Colonic mucosa (tissue), 4 donors: ENCODE measurements around the gene LMF2. TPM values are rescaled to one million over a fixed set of nuclear protein-coding genes. Genes with fewer than 3 reads are reported as not detected.

Experiments
- DNase-seq: peaks from one replicate; pipeline ENCODE4 v3.0.0-alpha.2; 2020
- H3K27ac ChIP-seq: fragments of 200-600 bp; one replicate; pipeline ENCODE4 v1.8.0; 2021
- H3K27me3 ChIP-seq: fragments of 200-600 bp; one replicate; pipeline ENCODE4 v1.8.0; 2021
- H3K36me3 ChIP-seq: fragments of 200-600 bp; one replicate; pipeline ENCODE4 v1.8.0; 2021
- H3K4me1 ChIP-seq: fragments of 200-600 bp; one replicate; pipeline ENCODE4 v1.8.0; 2021; ENCODE audit warnings: mild to moderate bottlenecking
- H3K4me3 ChIP-seq: fragments of 200-600 bp; one replicate; pipeline ENCODE4 v1.8.0; 2021
- H3K9ac ChIP-seq, 2 donors: one replicate each; pipeline ENCODE4 v1.7.0; 2013; ENCODE audit warnings: control low read depth in 2 of 2, low read depth in 2 of 2, low read length in 2 of 2
- H3K9me3 ChIP-seq: fragments of 200-600 bp; one replicate; pipeline ENCODE4 v1.8.0; 2021
- intact Hi-C: fragments of 100-400 bp; cut with DNase I; formaldehyde crosslinking; loops from one replicate; pipeline ENCODE4 v1.14.1; 2022
- total RNA-seq, 2 donors: library from RNA; stranded (reverse); fragmentation: NEBNext Ultra II Directional in 1 of 2; extraction: Animal tissue kit (Norgen Biotek cat#: 25700) in 1 of 2; gene quantifications; one replicate each; pipeline ENCODE4 v1.2.1, GENCODE V29; 2021
- TF ChIP-seq, protein P1 (sequence below): fragments of 200-600 bp; IDR thresholded peaks from one replicate; pipeline ENCODE4 v1.8.0; 2022; ENCODE audit warnings: antibody characterized with exemption, mild to moderate bottlenecking
- donor health status: healthy.
- donor health status: DM: no; HTN: no; CAD: no.
- donor health status: DM: no; HTN: no; CAD: no.

The LMF2 gene
- total RNA-seq, 2 donors from 2014 or later, result 51.1 to 60.0 TPM

DNA sequence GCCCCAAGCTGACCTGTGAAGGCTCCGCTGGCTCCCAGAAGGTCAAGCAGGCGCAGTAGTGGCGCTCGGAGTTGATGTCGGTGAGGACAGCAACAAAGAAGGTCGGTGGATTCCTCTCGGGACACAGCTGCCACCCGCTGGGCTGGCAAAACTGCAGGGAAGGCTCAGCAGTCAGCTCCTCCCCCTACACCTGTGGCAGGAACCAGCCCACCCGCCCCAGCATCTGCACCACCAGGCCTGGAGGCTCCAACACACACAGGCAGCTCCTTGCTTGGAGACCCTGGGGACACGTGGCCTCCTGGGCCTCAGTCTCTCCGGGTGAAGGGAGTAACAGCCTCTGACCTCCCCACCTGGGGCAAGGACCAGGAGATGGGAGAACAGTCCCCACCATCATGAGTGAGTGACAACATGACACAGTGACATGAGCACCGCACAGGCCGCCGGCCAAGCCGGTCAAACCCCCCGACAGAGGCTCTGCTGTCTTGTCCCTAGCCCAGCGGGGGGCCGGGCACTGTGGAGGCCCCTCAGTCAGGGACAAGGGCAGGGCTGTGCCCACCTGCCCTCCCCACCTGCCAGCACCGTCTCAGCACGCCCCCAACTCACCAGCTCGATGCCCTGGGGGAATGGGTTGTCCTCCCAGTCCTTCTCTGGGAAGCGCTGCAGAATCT is 39.6 kb downstream of the LMF2 start:
- no peak for DNase-seq
- no peaks in the 10 kb centered on the region for H3K9me3 ChIP-seq
- TF ChIP-seq, protein P1, sequence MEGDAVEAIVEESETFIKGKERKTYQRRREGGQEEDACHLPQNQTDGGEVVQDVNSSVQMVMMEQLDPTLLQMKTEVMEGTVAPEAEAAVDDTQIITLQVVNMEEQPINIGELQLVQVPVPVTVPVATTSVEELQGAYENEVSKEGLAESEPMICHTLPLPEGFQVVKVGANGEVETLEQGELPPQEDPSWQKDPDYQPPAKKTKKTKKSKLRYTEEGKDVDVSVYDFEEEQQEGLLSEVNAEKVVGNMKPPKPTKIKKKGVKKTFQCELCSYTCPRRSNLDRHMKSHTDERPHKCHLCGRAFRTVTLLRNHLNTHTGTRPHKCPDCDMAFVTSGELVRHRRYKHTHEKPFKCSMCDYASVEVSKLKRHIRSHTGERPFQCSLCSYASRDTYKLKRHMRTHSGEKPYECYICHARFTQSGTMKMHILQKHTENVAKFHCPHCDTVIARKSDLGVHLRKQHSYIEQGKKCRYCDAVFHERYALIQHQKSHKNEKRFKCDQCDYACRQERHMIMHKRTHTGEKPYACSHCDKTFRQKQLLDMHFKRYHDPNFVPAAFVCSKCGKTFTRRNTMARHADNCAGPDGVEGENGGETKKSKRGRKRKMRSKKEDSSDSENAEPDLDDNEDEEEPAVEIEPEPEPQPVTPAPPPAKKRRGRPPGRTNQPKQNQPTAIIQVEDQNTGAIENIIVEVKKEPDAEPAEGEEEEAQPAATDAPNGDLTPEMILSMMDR, result no peak
- no peak overlapping the region for H3K27ac ChIP-seq
- no peak overlapping the region for H3K9ac ChIP-seq
- intact Hi-C loops, result no loop called here
- peaks cover 36% of the 10 kb centered on the region for H3K36me3 ChIP-seq
- H3K27me3 ChIP-seq, result no peaks in the 10 kb centered on the region
- no peak overlapping the region for H3K4me3 ChIP-seq
- peaks cover 35% of the 10 kb centered on the region for H3K4me1 ChIP-seq

DNA sequence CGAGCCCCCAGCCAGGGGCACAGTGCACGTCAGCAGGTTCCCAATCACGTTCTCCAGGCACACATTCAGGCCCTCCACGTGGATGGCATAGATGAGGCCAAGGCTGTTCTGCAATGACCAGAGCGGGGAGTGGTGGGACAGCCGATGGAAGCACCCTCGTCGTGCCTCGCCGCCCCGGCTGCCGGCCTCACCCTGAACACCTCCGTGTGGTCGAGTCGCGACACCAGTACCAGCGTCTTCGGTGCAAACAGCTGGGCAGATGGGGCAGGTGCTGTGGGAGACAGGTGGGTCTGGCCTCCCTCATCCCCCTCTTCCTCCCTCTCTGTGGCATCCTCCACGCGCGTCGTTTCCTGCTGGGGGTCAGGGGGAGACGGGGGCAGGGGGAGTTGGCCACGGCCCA is 40.2 kb downstream of the LMF2 start:
- TF ChIP-seq, protein P1, result no peak
- DNase-seq, result no peak
- H3K27ac ChIP-seq, result no peak overlapping the region
- H3K36me3 ChIP-seq, result peaks cover 40% of the 10 kb centered on the region
- H3K9me3 ChIP-seq, result no peaks in the 10 kb centered on the region
- peaks cover 31% of the 10 kb centered on the region for H3K4me1 ChIP-seq
- H3K9ac ChIP-seq, result no peak overlapping the region
- H3K4me3 ChIP-seq, result no peak overlapping the region
- intact Hi-C loops, result no loop called here
- H3K27me3 ChIP-seq, result no peaks in the 10 kb centered on the region

DNA sequence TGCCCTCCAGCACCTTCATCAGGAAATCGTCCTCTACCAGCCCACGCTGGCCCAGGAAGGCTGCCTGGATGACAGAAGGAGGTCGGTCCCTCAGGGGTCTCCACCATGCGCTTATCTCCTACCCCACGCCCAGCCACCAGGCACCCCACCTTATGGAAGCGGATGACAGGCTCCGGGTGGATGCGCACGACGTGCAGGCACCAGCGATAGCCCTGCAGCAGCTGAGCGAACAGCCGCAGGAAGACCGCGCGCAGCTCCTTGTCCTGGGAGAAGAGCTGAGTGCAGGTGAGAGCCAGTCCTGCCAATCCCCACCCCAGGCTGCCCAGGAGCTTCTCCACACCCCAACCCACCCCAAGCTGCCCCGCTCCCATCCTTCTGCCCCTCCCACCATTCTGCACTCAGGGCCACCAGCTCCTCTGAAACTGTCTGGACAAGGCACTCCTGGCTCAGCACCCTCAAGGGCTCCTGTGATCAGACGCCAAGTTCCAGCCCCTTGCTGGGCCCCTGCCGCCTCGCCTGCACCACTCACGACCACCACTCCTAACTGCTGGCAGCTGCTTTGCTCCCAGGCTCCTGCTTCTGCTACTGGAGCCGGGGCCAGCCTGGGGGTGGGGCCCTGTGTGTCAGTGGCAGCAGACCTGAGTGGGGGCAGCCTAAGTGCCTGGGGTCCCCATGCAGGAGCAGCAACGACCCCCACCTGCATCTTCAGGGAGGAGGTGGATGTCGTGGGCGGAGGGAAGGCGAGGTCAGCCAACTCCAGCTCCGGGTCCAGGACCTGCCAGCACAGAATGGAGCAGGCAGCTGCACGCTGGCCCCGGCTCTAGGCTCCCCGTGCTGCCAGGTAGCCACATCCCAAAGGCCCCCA is 42.2 kb downstream of the LMF2 start:
- TF ChIP-seq, protein P1, result no peak
- intact Hi-C loops, result no loop called here
- DNase-seq, result no peak
- Histone ChIP-seq H3K27me3 (no peaks in the 10 kb centered on the region), H3K4me1 (peaks cover 10% of the 10 kb centered on the region), H3K36me3 (peaks cover 49% of the 10 kb centered on the region), H3K4me3 (no peak overlapping the region), H3K9me3 (no peaks in the 10 kb centered on the region), H3K27ac (no peak overlapping the region), H3K9ac (no peak overlapping the region)

DNA sequence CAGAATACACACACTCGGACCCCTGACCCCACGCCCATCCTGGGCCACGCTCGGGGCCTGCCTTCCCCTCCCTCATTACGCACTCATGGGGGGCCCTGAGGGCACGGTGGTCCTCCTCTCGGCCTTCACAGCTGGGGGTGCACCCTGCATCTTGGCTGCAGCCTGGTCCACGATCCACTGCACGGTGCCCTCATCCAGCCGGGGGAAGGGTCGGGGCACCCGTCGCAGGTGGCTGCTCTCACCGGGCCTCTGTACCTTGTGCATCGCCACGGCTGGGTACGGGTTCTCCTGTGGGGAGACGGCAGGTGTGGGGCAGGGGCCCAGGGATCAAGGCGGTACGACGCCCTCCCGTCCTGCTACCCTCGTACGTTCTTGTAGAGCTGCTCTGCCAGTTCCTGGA is 43.1 kb downstream of the LMF2 start:
- peaks cover 5% of the 10 kb centered on the region for H3K4me1 ChIP-seq
- peaks cover 49% of the 10 kb centered on the region for H3K36me3 ChIP-seq
- H3K9me3 ChIP-seq, result no peaks in the 10 kb centered on the region
- no peak overlapping the region for H3K9ac ChIP-seq
- H3K27ac ChIP-seq, result no peak overlapping the region
- H3K4me3 ChIP-seq, result no peak overlapping the region
- TF ChIP-seq, protein P1, result no peak
- DNase-seq, result no peak
- H3K27me3 ChIP-seq, result no peaks in the 10 kb centered on the region
- intact Hi-C loops, result no loop called here

DNA sequence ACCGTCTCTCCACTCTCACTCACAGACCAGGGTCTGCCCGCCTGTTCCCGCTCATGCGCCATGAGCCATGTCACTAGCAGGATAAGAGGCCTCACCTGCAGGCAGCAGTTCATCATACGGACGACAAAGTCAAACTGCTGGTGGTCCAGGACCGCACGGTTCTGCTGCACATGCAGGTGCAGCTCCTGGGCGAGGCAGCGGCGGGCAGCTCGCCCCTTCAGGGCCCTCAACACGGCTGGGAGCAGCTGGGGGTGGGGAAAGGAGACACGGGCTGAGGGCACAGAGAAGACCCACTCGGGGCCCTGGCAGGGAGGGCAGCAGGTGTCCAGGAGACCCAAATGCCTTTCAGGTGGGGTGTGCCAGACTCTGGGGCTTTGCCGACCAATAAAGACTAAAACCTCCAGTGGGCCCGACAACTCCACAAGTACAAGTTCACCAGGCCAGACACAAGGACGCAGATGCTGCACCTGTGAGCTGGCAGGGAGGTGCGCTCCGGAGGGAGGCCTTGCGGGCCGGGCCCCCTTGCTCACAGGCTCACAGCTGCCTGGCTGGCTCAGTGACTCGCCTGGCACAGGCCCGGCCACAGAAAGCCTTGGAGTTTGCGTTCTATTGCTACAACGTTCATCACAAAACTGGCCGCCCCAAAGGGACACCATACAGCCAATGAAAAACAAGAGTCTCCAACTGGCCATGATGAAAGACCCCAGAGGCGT is 44.2 kb downstream of the LMF2 start:
- Histone ChIP-seq H3K4me1 (no peaks in the 10 kb centered on the region), H3K9ac (no peak overlapping the region), H3K27ac (no peak overlapping the region), H3K27me3 (no peaks in the 10 kb centered on the region), H3K9me3 (no peaks in the 10 kb centered on the region), H3K36me3 (peaks cover 53% of the 10 kb centered on the region), H3K4me3 (no peak overlapping the region)
- DNase-seq, result no peak
- intact Hi-C loops, result no loop called here
- TF ChIP-seq, protein P1, result no peak
